ACC112 (cell line): Measurements from ENCODE around the gene NUCB2.

Experiments used
- H2AFZ ChIP-seq: fragments of 200-600 bp; sonication (generic); one replicate; pipeline ENCODE4 v1.6.0; 2017; ENCODE audit warnings: antibody characterized with exemption, low read length; ENCODE audit not compliant: unreplicated experiment
- H3K27ac ChIP-seq: fragments of 200-600 bp; sonication (generic); 2 replicates; pipeline ENCODE4 v1.5.1; 2014; ENCODE audit warnings: low read depth, mild to moderate bottlenecking, antibody characterized with exemption, low read length, moderate library complexity
- H3K27me3 ChIP-seq: fragments of 200-600 bp; sonication (generic); 2 replicates; pipeline ENCODE4 v1.6.1; 2014; ENCODE audit warnings: mild to moderate bottlenecking, antibody characterized with exemption, low read length, moderate library complexity, mixed read lengths; ENCODE audit not compliant: insufficient read depth
- H3K36me3 ChIP-seq: fragments of 200-600 bp; sonication (generic); 2 replicates; pipeline ENCODE4 v1.6.1; 2016; ENCODE audit warnings: mild to moderate bottlenecking, antibody characterized with exemption, low read length, moderate library complexity, mixed read lengths; ENCODE audit not compliant: insufficient read depth
- H3K4me1 ChIP-seq: fragments of 200-600 bp; sonication (generic); one replicate; pipeline ENCODE4 v1.6.1; 2016; ENCODE audit warnings: low read length, mixed read lengths; ENCODE audit not compliant: insufficient read depth, unreplicated experiment, control insufficient read depth
- H3K4me3 ChIP-seq: fragments of 200-600 bp; sonication (generic); 2 replicates; pipeline ENCODE4 v1.5.1; 2014; ENCODE audit warnings: mild to moderate bottlenecking, low read depth, low read length
- H3K79me2 ChIP-seq: fragments of 200-600 bp; sonication (generic); one replicate; pipeline ENCODE4 v1.6.0; 2016; ENCODE audit warnings: low read length; ENCODE audit not compliant: control insufficient read depth, unreplicated experiment, insufficient read depth

Gene NUCB2

GRCh38 chr11:17354601-17354991 is 78.1 kb downstream of the NUCB2 start:
- Histone ChIP-seq H3K27me3 (no peaks in the 10 kb centered on the region), H3K4me3 (peak overlapping the region; percentile 88), H3K27ac (no peak overlapping the region), H3K4me1 (peaks cover 8% of the 10 kb centered on the region), H3K79me2 (peaks cover 8% of the 10 kb centered on the region), H3K36me3 (peaks cover 26% of the 10 kb centered on the region), H2AFZ (no peak overlapping the region)

- Histone ChIP-seq H3K27me3 (no peaks in the 10 kb centered on the region), H3K36me3 (peaks cover 59% of the 10 kb centered on the region), H3K4me3 (no peak overlapping the region), H3K27ac (no peak overlapping the region), H2AFZ (no peak overlapping the region), H3K79me2 (peaks cover 2% of the 10 kb centered on the region), H3K4me1 (no peaks in the 10 kb centered on the region)
Observed at GRCh38 chr11:17366495-17366894, 90.0 kb downstream of the NUCB2 start.

- Histone ChIP-seq H3K27me3 (no peaks in the 10 kb centered on the region), H2AFZ (no peak overlapping the region), H3K36me3 (peaks cover 74% of the 10 kb centered on the region), H3K27ac (no peak overlapping the region), H3K4me3 (no peak overlapping the region), H3K4me1 (no peaks in the 10 kb centered on the region), H3K79me2 (no peaks in the 10 kb centered on the region)
Observed at GRCh38 chr11:17368551-17368950, 92.0 kb downstream of the NUCB2 start.

DNA sequence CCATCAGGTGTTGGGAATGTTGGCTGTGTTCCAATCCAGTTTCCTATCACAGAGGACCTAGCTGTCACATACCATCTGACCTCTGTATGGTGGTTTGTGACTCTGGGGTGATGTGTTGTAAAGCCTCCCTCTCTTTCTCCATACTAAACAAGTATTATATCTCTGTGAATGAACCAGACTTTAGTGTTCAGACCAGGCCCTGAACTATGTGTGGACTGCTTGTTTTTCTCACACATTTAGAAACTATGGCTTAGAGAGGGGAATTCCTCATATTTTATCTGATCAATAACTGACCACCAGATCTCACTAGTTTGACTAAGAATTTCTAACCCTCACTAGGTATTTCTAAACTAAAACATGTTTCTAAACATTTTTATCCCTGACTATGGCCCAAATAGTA is 92.6 kb downstream of the NUCB2 start:
- H2AFZ ChIP-seq = no peak overlapping the region
- H3K79me2 ChIP-seq = no peaks in the 10 kb centered on the region
- H3K4me3 ChIP-seq = no peak overlapping the region
- H3K27me3 ChIP-seq = no peaks in the 10 kb centered on the region
- no peak overlapping the region for H3K27ac ChIP-seq
- no peaks in the 10 kb centered on the region for H3K4me1 ChIP-seq
- H3K36me3 ChIP-seq = peaks cover 80% of the 10 kb centered on the region

DNA sequence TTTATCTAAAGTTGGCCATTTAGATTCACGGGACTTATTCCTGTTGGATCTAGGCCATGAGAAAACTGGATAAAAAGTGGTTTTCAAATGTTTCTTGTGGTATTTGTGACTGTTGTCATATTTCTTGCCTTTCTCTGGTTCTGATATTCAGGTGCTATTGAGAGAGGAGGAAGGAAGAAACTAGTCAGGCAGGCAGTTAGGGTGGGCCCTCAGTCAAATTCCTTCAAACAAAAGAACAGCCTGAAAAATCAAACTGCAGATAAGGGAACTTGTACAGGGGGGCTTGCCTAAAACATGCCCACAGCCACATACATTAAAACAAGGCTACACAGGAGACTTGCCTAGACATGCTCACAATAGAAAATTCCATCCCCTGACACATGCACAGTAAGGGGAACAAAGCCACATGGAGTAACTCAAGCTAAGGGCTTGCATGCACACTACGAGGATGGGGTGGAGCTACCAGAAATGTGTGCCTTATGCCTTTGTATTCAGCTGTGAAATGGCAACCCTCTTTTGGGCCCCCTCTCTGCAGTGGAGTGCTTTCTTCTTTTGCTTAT is 93.2 kb downstream of the NUCB2 start:
- Histone ChIP-seq H2AFZ (no peak overlapping the region), H3K27me3 (no peaks in the 10 kb centered on the region), H3K79me2 (no peaks in the 10 kb centered on the region), H3K4me1 (no peaks in the 10 kb centered on the region), H3K27ac (no peak overlapping the region), H3K36me3 (peaks cover 85% of the 10 kb centered on the region), H3K4me3 (no peak overlapping the region)

- Histone ChIP-seq H3K27me3 (no peaks in the 10 kb centered on the region), H2AFZ (no peak overlapping the region), H3K4me1 (no peaks in the 10 kb centered on the region), H3K36me3 (peaks cover 93% of the 10 kb centered on the region), H3K27ac (no peak overlapping the region), H3K4me3 (no peak overlapping the region), H3K79me2 (no peaks in the 10 kb centered on the region)
Observed at GRCh38 chr11:17371614-17372013, 95.1 kb downstream of the NUCB2 start.

- H3K27me3 ChIP-seq = no peaks in the 10 kb centered on the region
- peaks cover 80% of the 10 kb centered on the region for H3K36me3 ChIP-seq
Observed at GRCh38 chr11:17375547-17375946, 99.0 kb downstream of the NUCB2 start.

GRCh38 chr11:17376493-17376892 is 100.0 kb downstream of the NUCB2 start:
- Histone ChIP-seq H3K27me3 (no peaks in the 10 kb centered on the region), H3K27ac (no peak overlapping the region), H2AFZ (no peak overlapping the region), H3K36me3 (peaks cover 71% of the 10 kb centered on the region), H3K79me2 (no peaks in the 10 kb centered on the region), H3K4me1 (peaks cover 11% of the 10 kb centered on the region), H3K4me3 (no peak overlapping the region)

More at GRCh38 chr11:17375547-17375946, 99.0 kb downstream of the NUCB2 start:
- H3K4me3 ChIP-seq = no peak overlapping the region
- peaks cover 2% of the 10 kb centered on the region for H3K4me1 ChIP-seq
- no peaks in the 10 kb centered on the region for H3K79me2 ChIP-seq
- no peak overlapping the region for H3K27ac ChIP-seq
- H2AFZ ChIP-seq = no peak overlapping the region

GRCh38 chr11:17378655-17379054 is 102.1 kb downstream of the NUCB2 start:
- Histone ChIP-seq H3K4me1 (peaks cover 15% of the 10 kb centered on the region), H3K4me3 (no peak overlapping the region), H3K36me3 (peaks cover 49% of the 10 kb centered on the region), H3K27ac (no peak overlapping the region), H2AFZ (no peak overlapping the region), H3K27me3 (no peaks in the 10 kb centered on the region), H3K79me2 (no peaks in the 10 kb centered on the region)

DNA sequence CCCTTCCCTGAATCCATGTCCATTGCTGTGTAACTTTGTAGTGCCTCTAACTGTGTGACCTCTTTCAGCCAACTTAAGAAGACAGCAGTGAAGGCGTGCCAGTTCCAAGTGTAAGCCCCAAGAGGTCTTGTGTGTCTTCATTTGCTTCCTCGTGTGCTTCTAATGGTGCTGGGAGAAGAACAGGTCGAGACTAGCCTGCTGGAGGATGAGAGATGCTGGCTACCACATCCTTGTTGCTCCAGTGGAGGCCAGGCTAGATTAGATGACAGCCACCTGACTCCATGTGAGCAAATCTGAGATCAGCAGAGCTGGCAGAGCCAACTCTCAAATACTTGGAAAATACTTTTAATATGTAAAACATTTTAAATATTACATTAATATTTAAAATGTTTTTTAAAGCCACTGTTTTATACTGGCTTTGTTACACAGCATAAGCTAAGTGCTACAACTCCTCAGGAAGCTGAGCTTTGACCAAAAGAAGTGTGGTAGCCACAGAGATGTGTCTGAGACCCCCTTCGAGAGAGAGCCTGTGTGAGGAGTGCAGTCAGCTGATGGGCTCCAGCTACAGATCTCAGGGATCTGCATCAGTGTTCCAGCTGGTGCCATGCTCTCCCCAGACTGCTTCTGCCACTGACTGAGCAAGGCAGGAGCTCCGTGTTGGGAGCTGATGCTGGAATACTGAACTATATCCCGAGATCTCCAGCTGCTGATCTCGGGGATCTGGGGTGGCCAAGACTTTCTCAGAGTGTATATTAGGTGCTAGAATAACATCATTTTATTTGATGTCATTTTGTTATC is 103.0 kb downstream of the NUCB2 start:
- H3K4me1 ChIP-seq = peaks cover 15% of the 10 kb centered on the region
- H2AFZ ChIP-seq = no peak overlapping the region
- H3K27me3 ChIP-seq = no peaks in the 10 kb centered on the region
- H3K4me3 ChIP-seq = no peak overlapping the region
- no peak overlapping the region for H3K27ac ChIP-seq
- H3K36me3 ChIP-seq = peaks cover 41% of the 10 kb centered on the region
- H3K79me2 ChIP-seq = no peaks in the 10 kb centered on the region

DNA sequence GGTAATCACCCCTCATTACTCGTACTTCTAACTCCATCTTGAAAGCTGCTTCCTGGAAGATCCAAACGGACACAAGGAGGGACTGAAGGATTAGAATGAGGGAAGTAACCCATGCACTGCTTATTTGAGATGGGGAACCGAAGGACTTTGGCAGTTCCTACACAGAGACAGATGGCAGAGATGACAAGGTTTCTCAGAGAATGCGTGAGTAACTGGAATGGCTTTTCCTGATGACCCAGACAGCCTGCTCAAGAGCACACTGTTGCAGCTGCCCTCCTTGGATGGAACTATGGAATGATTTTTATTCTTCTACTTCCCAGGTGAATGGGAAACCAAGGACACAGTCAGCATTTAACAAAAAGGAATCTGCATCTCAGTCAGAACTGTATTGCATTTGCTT is 104.6 kb downstream of the NUCB2 start:
- Histone ChIP-seq H2AFZ (no peak overlapping the region), H3K4me1 (peaks cover 15% of the 10 kb centered on the region), H3K79me2 (no peaks in the 10 kb centered on the region), H3K27me3 (no peaks in the 10 kb centered on the region), H3K4me3 (no peak overlapping the region), H3K36me3 (peaks cover 27% of the 10 kb centered on the region), H3K27ac (no peak overlapping the region)
